Esophagus (tissue), 2 donors: ENCODE measurements around the gene AGAP9. TPM values are rescaled to one million over a fixed set of nuclear protein-coding genes. Genes with fewer than 3 reads are reported as not detected.
A peak's percentile ranks its signal among the peaks of the same experiment; 100 is the strongest.
"Not testable (repeated sequence)": the region's sequence is repeated elsewhere in the genome, so short reads cannot be mapped to it uniquely, and the experiment has no call there.

ENCODE experiments used
- H3K27ac ChIP-seq, 2 donors: one replicate each; pipeline ENCODE4 v1.5.1; 2013; ENCODE audit warnings: low read depth in 2 of 2, mild to moderate bottlenecking in 2 of 2, inconsistent platforms in 1 of 2, low read length in 1 of 2, moderate library complexity in 1 of 2
- H3K27me3 ChIP-seq, 2 donors: one replicate each; pipeline ENCODE4 v1.6.1; 2013; ENCODE audit warnings: low read length in 2 of 2, control low read depth in 1 of 2, mild to moderate bottlenecking in 1 of 2; ENCODE audit not compliant: insufficient read depth in 2 of 2, control insufficient read depth in 1 of 2
- H3K36me3 ChIP-seq, 2 donors: one replicate each; pipeline ENCODE4 v1.6.1; 2013; ENCODE audit warnings: low read length in 1 of 2; ENCODE audit not compliant: control insufficient read depth in 2 of 2, insufficient read depth in 2 of 2
- H3K4me1 ChIP-seq, 2 donors: one replicate each; pipeline ENCODE4 v1.6.1; 2013; ENCODE audit warnings: low read length in 1 of 2; ENCODE audit not compliant: control insufficient read depth in 2 of 2, insufficient read depth in 2 of 2
- H3K4me3 ChIP-seq, 2 donors: one replicate each; pipeline ENCODE4 v1.5.1; 2013; ENCODE audit warnings: low read length in 2 of 2, mild to moderate bottlenecking in 2 of 2, low read depth in 1 of 2, moderate library complexity in 1 of 2
- H3K9me3 ChIP-seq, 2 donors: one replicate each; pipeline ENCODE4 v1.6.1; 2013; ENCODE audit warnings: mild to moderate bottlenecking in 2 of 2, low read depth in 1 of 2, low read length in 1 of 2, moderate library complexity in 1 of 2; ENCODE audit not compliant: control insufficient read depth in 2 of 2, insufficient read depth in 1 of 2
- WGBS, 2 donors: extraction: QIAGEN DNeasy Blood & Tissue Kit; methylation state at CpG; one replicate each; pipeline ENCODE4 v1.1.7; 2013; 5-methylcytosine and 5-hydroxymethylcytosine counted together
- polyA plus RNA-seq, 2 donors: library from polyadenylated mRNA; stranded (reverse); fragments of 200-250 nt; gene quantifications; one replicate each; pipeline ENCODE4 v1.2.3, GENCODE V29; 2013
- donor health status: healthy with polysubstance abuse.
- donor health status: Bipolar disorder and iron deficiency.

AGAP9 gene
- polyA plus RNA-seq, 2 donors, result 3.7 to 19.8 TPM

DNA sequence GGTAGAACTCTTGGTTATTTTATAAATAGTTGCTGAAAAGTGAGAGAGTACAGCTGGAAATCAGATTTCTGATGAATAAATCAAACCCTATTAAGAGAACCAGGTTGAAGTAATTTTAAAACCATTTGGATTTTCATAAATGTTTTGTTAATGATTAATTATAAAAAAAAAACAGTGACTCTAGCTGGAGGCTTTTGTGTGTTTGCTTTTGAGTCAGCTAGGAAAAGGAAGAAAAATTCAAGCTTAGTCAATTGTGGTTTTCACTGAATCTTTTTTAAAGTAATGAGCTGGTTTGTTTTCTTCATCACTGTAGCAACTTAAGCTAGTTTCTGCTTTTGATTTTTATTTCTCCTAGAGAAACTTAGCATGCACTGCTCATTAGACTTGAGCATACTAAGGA is 34.2 kb upstream of the AGAP9 start:
- H3K4me3 ChIP-seq, H3K4me1 ChIP-seq, H3K9me3 ChIP-seq, H3K27ac ChIP-seq, H3K36me3 ChIP-seq, H3K27me3 ChIP-seq: not testable (repeated sequence)

DNA sequence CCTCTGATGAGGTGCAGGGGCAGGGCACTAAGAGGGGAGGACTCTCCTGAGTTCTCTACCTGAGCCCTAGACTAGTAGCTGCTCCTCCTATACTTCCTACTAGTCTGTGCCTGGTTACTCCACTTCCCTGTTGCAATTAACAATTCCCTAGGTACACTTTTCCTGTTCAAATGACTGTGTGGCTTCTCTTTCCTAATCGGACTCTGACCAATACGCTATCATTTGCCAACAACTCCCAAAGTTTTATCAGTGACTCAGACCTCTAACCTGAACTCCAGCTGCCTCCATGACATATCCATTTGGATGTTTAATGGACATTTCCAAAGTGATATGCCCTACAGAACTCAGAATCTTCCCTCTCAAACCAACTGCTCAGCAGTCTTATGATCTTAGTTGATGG is 31.9 kb upstream of the AGAP9 start:
- 90 to 96% methylated on average over 2 of the region's 2 CpGs for WGBS, 2 donors
- H3K36me3 ChIP-seq, H3K4me3 ChIP-seq, H3K4me1 ChIP-seq, H3K27ac ChIP-seq, H3K27me3 ChIP-seq, H3K9me3 ChIP-seq: not testable (repeated sequence)

DNA sequence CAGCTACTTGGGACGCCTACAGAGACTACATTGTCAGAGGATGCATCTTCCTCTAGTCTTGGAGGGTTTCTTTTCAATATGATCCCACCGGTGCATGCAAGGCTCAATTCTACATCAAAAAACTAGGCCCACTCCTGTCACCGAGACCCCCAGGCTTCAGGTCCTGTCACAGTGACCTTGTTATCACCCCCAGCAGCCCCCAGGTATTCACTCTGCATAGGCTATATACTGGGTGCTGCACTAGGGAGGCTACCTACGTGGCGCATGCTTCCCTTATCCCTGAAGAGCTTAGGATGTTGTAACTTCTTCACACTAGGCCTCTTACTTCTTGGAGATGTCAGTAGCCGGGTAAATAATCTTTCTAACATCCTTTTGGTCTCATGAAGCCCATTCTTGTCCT is 31.1 kb upstream of the AGAP9 start:
- H3K9me3 ChIP-seq, H3K4me1 ChIP-seq, H3K27ac ChIP-seq, H3K4me3 ChIP-seq, H3K27me3 ChIP-seq, H3K36me3 ChIP-seq: not testable (repeated sequence)
- WGBS, 2 donors, result 90 to 96% methylated on average over 4 of the region's 6 CpGs

DNA sequence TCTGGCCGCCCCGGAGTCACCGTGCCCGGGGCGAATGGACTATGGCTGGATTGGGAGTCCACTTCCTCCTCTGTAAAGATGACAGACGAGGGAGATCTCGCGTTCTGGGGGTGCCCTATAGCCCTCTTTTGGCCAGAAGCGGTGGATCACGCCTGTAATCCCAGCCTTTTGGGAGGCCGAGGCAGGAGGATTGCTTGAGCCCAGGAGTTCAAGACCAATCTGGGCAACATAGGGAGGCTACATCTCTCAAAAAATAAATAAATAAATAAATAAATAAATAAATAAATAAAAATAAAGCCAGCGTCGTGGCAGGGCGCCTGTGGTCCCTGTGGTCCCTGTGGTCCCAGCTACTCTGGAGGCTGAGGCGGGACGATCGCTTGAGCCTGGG is 30.4 kb upstream of the AGAP9 start:
- not testable (repeated sequence) for H3K9me3 ChIP-seq, H3K27me3 ChIP-seq, H3K36me3 ChIP-seq, H3K4me1 ChIP-seq
- peak overlapping the region; percentile 74 to 89 for H3K27ac ChIP-seq
- WGBS, 2 donors, result 25 to 32% methylated on average over 9 to 15 of the region's 17 CpGs
- H3K4me3 ChIP-seq, result peak overlapping the region; percentile 45 to 73

DNA sequence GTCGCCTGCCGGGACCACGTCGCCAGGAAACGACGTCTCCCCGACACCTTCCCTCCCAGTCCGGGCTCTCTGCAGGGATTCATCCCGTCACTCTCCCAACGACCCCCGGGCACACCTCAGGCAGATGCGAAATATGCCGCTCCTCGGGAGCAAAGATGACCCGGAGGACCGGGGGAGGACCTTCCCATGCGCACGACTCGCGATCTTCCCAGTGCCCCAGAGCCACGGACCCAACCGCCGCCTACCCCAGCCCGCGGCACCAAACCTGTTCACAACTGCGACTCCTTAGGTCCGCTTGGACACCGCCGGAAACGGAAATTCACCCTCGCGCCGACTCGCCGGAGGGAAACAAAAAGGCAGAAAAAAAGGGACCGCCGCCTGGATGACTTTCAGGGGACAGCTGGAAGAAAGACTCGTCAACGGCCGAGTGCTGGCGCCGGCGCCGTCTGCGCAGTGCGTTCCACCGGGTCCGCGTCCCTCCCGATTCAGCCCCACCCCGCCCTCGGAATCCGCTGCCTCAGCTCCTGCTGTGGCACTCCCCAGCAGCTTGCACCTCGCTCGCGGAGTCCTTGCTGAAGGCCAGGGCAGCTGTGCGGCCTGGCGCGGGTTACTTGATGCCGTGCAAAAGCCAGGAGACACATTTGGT is 29.9 kb upstream of the AGAP9 start:
- H3K27me3 ChIP-seq, H3K4me1 ChIP-seq, H3K36me3 ChIP-seq, H3K9me3 ChIP-seq: not testable (repeated sequence)
- Histone ChIP-seq H3K27ac (peak overlapping the region; percentile 90 to 97), H3K4me3 (peak overlapping the region; percentile 67 to 73)
- 0 to 1% methylated on average over 34 to 45 of the region's 60 CpGs for WGBS, 2 donors

DNA sequence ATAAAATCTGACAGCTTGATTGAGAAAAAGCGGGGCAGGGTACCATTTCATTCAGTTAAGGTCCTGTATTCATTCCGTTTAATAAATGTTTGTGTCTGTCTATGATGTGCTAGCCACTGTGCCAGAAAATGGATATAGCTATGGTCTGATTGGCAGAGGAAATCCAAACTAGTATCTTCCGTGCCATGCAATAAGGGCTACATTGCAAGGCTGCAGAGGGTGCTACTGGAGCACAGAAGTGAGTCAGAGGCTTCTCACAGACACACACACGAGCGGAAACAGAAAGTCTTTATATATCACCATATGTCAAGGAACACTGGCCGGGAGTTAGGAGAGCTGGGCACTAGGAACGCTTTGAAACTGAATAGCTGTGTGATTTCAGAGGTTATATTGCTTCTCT is 29.3 kb upstream of the AGAP9 start:
- 10% methylated on average over 7 of the region's 7 CpGs for WGBS, 2 donors
- H3K9me3 ChIP-seq, H3K27me3 ChIP-seq, H3K36me3 ChIP-seq, H3K4me1 ChIP-seq: not testable (repeated sequence)
- Histone ChIP-seq H3K4me3 (peak overlapping the region; percentile 67 to 73), H3K27ac (peak overlapping the region; percentile 90 to 97)

DNA sequence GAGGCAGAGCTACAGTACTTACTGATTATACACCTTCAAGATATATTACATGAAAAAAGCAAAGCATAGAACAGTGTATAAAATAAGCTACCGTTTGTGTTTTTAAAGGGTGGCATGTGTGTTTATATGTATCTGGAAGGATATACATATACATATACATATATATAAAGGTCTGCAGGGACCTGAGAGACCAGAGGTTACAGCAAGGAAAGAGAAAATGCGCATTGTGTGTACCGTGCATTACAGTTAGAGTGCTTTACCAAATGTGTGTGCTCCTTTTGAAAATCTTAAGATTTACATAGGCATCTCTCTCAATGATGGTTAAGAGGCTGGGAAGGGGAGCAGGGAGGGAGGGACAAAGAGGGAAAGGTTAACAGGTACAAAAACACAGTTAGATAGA is 23.8 kb upstream of the AGAP9 start:
- not testable (repeated sequence) for H3K4me1 ChIP-seq, H3K9me3 ChIP-seq, H3K27ac ChIP-seq, H3K36me3 ChIP-seq, H3K27me3 ChIP-seq, H3K4me3 ChIP-seq
- 81 to 84% methylated on average over 1 of the region's 3 CpGs for WGBS, 2 donors

DNA sequence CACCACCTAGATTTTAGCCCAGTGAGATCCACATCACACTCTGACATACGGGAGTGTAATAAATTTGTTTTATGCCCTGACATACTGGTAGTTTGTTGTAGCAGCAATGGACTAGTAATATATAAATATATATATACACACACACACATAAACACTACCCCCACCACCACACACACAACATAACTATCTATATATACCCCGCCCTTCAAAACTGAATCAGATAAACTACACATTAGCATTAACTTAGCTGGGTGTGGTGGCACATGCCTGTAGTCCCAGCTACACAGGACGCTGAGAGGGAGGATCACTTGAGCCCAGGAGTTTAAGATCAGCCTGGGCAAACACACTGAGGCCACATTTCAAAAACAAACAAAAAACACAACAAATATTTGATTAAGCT is 13.0 kb upstream of the AGAP9 start:
- WGBS, 2 donors, result 70 to 94% methylated on average over 1 to 2 of the region's 3 CpGs
- H3K27me3 ChIP-seq, H3K4me3 ChIP-seq, H3K27ac ChIP-seq, H3K4me1 ChIP-seq, H3K9me3 ChIP-seq, H3K36me3 ChIP-seq: not testable (repeated sequence)

DNA sequence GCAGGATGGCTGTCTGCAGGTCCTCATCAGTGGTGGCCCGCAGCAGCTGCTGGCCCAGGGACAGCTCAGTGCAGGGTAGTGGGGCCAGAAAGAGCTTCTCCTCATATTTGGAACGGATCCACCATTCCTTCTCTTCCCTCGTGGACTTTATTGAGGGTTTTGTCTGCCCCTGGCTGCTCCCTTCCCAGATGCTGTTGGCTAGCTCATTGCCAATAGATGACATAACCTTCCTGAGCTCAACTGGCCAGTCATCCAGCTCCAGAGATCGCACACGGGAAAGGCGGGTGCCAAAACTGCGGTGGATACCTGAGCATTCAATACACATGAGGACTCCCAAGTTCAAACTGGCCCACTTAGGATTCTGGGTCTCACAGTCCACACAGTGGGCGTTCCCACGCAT is 21.1 kb downstream of the AGAP9 start:
- H3K4me1 ChIP-seq, H3K36me3 ChIP-seq, H3K27ac ChIP-seq, H3K4me3 ChIP-seq, H3K27me3 ChIP-seq, H3K9me3 ChIP-seq: not testable (repeated sequence)
- 82 to 91% methylated on average over 7 to 9 of the region's 9 CpGs for WGBS, 2 donors

DNA sequence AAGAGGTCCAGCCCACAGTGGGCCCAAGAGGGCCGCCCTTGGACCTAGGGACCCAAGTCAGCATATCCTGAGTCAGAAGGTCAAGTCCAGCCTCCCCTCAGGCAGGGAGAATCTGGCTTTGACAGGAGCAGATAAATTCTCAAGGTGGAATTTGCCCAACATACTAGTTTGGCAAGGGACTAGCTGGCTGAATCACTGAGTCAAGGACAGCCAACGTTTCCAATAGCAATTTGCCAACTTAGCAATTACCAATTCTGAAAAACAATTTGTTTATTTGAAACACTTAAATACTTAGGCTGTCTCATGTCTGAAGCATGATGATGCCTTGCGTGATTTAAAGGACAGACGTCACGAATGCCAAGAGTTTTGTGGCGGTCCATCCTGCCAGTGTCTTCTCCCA is 29.2 kb downstream of the AGAP9 start:
- H3K4me3 ChIP-seq, H3K27ac ChIP-seq, H3K36me3 ChIP-seq, H3K4me1 ChIP-seq, H3K9me3 ChIP-seq, H3K27me3 ChIP-seq: not testable (repeated sequence)
- WGBS, 2 donors, result 16 to 17% methylated on average over 1 of the region's 6 CpGs
